Osteoblast (primary cell): ENCODE measurements around the gene GTF3C5. TPM values are rescaled to one million over a fixed set of nuclear protein-coding genes. Genes with fewer than 3 reads are reported as not detected.

Experiments used
- DNase-seq: peaks from one replicate; pipeline ENCODE4 v3.0.0; 2011; ENCODE audit warnings: low spot score, mixed read lengths; ENCODE audit not compliant: insufficient read length; ENCODE audit errors: missing footprints
- H2AFZ ChIP-seq: 2 replicates; pipeline ENCODE4 v1.6.0; 2011; ENCODE audit warnings: mild to moderate bottlenecking, low read length
- H3K27ac ChIP-seq: 2 replicates; pipeline ENCODE4 v1.5.1; 2011; ENCODE audit warnings: mild to moderate bottlenecking, low read depth, low read length, moderate library complexity
- H3K27me3 ChIP-seq: 2 replicates; pipeline ENCODE4 v1.6.0; 2012; ENCODE audit warnings: mild to moderate bottlenecking, control low read depth, inconsistent platforms, low read length, moderate library complexity; ENCODE audit not compliant: insufficient read depth
- H3K36me3 ChIP-seq: 2 replicates; pipeline ENCODE4 v1.5.1; 2011; ENCODE audit warnings: mild to moderate bottlenecking, low read length, control low read depth, moderate library complexity; ENCODE audit not compliant: insufficient read depth
- H3K4me1 ChIP-seq: 2 replicates; pipeline ENCODE4 v1.5.1; 2011; ENCODE audit warnings: mild to moderate bottlenecking, low read length, control low read depth, moderate library complexity; ENCODE audit not compliant: insufficient read depth
- H3K4me2 ChIP-seq: 2 replicates; pipeline ENCODE4 v1.6.0; 2011; ENCODE audit warnings: mild to moderate bottlenecking, low read length; ENCODE audit not compliant: insufficient read depth
- H3K4me3 ChIP-seq: fragments of 200-600 bp; sonication (generic); 3 replicates; pipeline ENCODE4 v1.5.1; 2012; ENCODE audit warnings: mild to moderate bottlenecking, low read length, inconsistent platforms; ENCODE audit not compliant: insufficient read depth
- H3K79me2 ChIP-seq: 2 replicates; pipeline ENCODE4 v1.6.0; 2012; ENCODE audit warnings: mild to moderate bottlenecking, low read length, control low read depth, inconsistent platforms; ENCODE audit not compliant: insufficient read depth
- H3K9me3 ChIP-seq: 2 replicates; pipeline ENCODE4 v1.5.1; 2011; ENCODE audit warnings: low read depth, low read length, control low read depth
- H4K20me1 ChIP-seq: 2 replicates; pipeline ENCODE4 v1.6.0; 2012; ENCODE audit warnings: mild to moderate bottlenecking, low read length, control low read depth; ENCODE audit not compliant: insufficient read depth
- total RNA-seq: library from RNA; depleted of rRNA; stranded (reverse); fragments of >200 nt; gene quantifications from 2 replicates; pipeline ENCODE4 v1.2.3, GENCODE V29; 2012
- TF ChIP-seq, protein P1 (sequence below): IDR thresholded peaks from 2 replicates; pipeline ENCODE4 v1.5.1; 2011; ENCODE audit warnings: mild to moderate bottlenecking, low read depth, low read length, moderate library complexity; ENCODE audit errors: extremely low read depth

Gene GTF3C5
- total RNA-seq, 1 donor, result 31.8 TPM

DNA sequence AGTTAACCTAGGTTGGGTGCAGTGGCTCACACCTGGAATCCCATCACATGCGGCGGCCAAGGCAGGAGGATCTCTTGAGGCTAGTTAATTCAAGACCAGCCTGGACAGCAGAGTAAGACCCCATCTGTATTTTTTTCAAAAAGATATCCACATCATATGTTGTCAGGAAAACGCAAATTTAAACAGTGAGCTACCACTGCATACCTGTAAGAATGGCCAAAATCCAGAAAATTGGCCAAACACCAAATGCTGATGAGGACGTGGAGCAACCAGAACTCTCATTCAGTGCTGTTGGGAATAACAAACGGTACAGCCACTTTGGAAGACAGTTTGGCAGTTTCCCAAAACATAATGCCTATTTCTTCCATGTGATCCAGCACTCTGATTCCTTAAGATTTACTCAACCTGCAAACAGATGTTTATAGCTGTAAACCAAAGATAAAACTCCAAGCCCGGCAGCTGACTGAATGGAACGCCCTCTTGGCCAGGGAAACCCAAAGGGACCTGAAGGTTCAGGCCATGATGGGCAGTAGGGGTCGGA lies 43.4 kb downstream of the GTF3C5 start:
- Histone ChIP-seq H3K27ac (no peak overlapping the region), H3K79me2 (no peaks in the 10 kb centered on the region), H3K4me3 (no peak overlapping the region), H4K20me1 (peaks cover 2% of the 10 kb centered on the region), H3K36me3 (no peaks in the 10 kb centered on the region), H3K9me3 (no peaks in the 10 kb centered on the region), H2AFZ (no peak overlapping the region), H3K4me2 (no peak overlapping the region), H3K27me3 (peaks cover 33% of the 10 kb centered on the region), H3K4me1 (peaks cover 29% of the 10 kb centered on the region)
- peak; percentile 84 for DNase-seq
- TF ChIP-seq, protein P1, sequence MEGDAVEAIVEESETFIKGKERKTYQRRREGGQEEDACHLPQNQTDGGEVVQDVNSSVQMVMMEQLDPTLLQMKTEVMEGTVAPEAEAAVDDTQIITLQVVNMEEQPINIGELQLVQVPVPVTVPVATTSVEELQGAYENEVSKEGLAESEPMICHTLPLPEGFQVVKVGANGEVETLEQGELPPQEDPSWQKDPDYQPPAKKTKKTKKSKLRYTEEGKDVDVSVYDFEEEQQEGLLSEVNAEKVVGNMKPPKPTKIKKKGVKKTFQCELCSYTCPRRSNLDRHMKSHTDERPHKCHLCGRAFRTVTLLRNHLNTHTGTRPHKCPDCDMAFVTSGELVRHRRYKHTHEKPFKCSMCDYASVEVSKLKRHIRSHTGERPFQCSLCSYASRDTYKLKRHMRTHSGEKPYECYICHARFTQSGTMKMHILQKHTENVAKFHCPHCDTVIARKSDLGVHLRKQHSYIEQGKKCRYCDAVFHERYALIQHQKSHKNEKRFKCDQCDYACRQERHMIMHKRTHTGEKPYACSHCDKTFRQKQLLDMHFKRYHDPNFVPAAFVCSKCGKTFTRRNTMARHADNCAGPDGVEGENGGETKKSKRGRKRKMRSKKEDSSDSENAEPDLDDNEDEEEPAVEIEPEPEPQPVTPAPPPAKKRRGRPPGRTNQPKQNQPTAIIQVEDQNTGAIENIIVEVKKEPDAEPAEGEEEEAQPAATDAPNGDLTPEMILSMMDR, result no peak

DNA sequence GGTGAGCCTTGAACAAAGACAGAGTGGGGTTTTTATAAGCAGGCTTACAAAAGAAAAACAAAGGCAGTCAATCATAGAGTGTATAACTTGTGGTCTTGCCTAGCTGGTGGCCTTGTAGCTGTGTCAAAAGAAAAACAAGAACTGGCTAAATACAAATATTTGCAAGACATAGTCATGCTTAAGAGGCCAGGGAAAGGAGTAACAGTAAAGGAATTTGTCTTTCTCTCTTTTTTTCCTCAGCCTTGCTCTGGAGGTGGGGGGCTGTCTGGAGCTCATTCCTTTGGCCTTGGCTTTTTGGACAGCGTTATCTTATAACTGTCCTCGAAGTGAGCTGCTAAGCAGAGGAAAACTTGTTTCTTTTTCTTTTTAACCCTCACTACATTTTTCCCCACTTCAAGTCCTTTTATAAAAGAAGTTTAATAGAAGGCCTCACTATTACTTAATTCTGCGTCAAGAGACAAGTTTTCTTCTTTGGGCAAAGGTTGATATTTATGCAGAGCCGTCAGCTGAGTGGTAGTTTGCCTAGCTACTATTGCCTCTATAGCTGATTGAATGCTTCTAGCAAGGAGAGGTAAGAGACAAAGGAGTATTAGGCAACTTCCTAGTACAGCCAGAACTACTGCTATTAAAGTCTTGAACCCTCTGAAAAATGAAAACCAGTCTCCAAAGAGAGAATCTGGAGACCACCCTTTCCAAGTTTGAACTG lies 45.3 kb downstream of the GTF3C5 start:
- Histone ChIP-seq H4K20me1 (peaks cover 2% of the 10 kb centered on the region), H2AFZ (no peak overlapping the region), H3K4me3 (no peak overlapping the region), H3K36me3 (no peaks in the 10 kb centered on the region), H3K27me3 (peaks cover 52% of the 10 kb centered on the region), H3K4me2 (peak overlapping the region; percentile 65), H3K4me1 (peaks cover 29% of the 10 kb centered on the region), H3K9me3 (no peaks in the 10 kb centered on the region), H3K79me2 (no peaks in the 10 kb centered on the region), H3K27ac (peak overlapping the region; percentile 46)
- peak; percentile 95 for DNase-seq
- TF ChIP-seq, protein P1, result no peak

DNA sequence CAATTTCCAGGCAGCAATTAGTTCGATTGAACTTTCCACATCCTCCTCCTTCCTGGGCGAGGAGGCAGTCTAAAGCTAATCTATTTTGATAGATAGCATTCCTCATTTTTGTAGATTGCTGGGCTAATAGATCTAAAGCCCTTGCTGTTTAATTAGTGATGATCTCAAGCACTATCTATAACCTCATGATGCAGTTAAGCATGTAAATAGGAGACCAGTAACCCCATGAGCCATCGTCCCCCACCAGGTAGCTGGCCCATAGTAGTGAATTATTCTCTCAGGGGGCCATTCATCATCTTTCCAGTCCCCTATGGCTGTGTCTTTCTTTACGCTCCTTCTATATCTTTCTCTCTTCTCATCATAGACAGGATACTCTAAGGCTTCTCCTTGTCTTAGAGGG lies 45.9 kb downstream of the GTF3C5 start:
- Histone ChIP-seq H3K4me2 (peak overlapping the region; percentile 65), H3K79me2 (no peaks in the 10 kb centered on the region), H3K4me1 (peaks cover 29% of the 10 kb centered on the region), H3K9me3 (no peaks in the 10 kb centered on the region), H2AFZ (no peak overlapping the region), H3K36me3 (no peaks in the 10 kb centered on the region), H3K4me3 (no peak overlapping the region), H3K27me3 (peaks cover 52% of the 10 kb centered on the region), H3K27ac (peak overlapping the region; percentile 46), H4K20me1 (peaks cover 2% of the 10 kb centered on the region)
- DNase-seq, result no peak
- TF ChIP-seq, protein P1, result no peak

DNA sequence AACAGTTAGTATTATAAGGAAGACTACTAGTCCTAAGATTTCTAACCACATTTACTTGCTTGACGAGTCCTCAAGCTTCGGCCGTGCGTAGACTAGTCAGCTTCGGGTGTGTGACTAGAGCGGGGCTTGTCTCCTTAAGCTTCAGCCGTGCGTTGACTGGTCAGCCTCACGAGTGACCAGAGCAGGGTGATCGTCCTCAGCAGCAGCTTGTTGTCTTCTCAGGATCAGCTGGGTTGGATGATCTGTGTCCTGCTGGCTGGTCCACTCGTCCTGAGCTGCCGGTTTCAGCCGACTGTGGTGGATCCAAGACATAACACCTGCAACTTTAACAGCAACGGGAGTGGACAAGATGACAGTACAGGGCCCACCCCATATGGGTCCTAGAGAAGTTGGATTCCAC lies 47.7 kb downstream of the GTF3C5 start:
- no peak overlapping the region for H3K4me3 ChIP-seq
- no peak overlapping the region for H3K4me2 ChIP-seq
- H3K27me3 ChIP-seq, result peaks cover 52% of the 10 kb centered on the region
- no peaks in the 10 kb centered on the region for H3K36me3 ChIP-seq
- H2AFZ ChIP-seq, result no peak overlapping the region
- no peaks in the 10 kb centered on the region for H3K9me3 ChIP-seq
- H3K79me2 ChIP-seq, result no peaks in the 10 kb centered on the region
- H3K27ac ChIP-seq, result no peak overlapping the region
- no peak for DNase-seq
- H3K4me1 ChIP-seq, result peaks cover 29% of the 10 kb centered on the region
- peaks cover 2% of the 10 kb centered on the region for H4K20me1 ChIP-seq
- TF ChIP-seq, protein P1, result no peak
